OCI-LY7 (cell line): ENCODE data around the gene CARMIL1.

Experiments used
- EZH2phosphoT487 ChIP-seq: fragments of 200-600 bp; sonication (generic); IDR thresholded peaks from 2 replicates; pipeline ENCODE4 v1.6.1; 2018; ENCODE audit warnings: low read depth, borderline replicate concordance, mild to moderate bottlenecking, mixed run types, antibody characterized with exemption, low read length, moderate library complexity, mixed read lengths
- TF ChIP-seq, protein P1 (sequence below): fragments of 200-600 bp; sonication (generic); conservative IDR thresholded peaks from 2 replicates; pipeline ENCODE4 v1.5.1; 2014; ENCODE audit warnings: mild to moderate bottlenecking, antibody characterized with exemption, low read length, moderate library complexity, mixed read lengths

DNA sequence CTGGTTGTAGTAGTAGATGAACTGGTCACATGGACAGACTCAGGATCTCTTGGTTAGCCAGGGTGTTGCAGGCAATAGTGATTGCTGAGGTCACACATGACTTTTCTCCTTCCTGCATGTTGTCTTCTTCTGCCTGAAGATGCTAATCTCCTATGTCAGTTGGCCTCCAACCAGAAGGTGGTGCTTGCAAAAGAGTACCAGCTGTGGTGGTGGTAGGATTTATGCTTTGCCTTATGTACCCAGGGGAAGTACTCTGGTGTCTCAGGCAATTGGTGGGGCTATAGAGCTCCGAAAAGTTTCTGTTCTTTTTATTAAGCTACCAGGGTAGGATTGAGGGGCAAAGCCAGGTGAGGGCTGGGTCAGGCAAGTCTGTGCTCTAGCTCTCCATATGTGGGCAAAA, 98.5 kb downstream of the CARMIL1 start:
- TF ChIP-seq, protein P1, sequence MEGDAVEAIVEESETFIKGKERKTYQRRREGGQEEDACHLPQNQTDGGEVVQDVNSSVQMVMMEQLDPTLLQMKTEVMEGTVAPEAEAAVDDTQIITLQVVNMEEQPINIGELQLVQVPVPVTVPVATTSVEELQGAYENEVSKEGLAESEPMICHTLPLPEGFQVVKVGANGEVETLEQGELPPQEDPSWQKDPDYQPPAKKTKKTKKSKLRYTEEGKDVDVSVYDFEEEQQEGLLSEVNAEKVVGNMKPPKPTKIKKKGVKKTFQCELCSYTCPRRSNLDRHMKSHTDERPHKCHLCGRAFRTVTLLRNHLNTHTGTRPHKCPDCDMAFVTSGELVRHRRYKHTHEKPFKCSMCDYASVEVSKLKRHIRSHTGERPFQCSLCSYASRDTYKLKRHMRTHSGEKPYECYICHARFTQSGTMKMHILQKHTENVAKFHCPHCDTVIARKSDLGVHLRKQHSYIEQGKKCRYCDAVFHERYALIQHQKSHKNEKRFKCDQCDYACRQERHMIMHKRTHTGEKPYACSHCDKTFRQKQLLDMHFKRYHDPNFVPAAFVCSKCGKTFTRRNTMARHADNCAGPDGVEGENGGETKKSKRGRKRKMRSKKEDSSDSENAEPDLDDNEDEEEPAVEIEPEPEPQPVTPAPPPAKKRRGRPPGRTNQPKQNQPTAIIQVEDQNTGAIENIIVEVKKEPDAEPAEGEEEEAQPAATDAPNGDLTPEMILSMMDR: peak; percentile 83
- TF ChIP-seq EZH2phosphoT487: no peak
